ENCODE data around the gene PLEKHB1.

DNA sequence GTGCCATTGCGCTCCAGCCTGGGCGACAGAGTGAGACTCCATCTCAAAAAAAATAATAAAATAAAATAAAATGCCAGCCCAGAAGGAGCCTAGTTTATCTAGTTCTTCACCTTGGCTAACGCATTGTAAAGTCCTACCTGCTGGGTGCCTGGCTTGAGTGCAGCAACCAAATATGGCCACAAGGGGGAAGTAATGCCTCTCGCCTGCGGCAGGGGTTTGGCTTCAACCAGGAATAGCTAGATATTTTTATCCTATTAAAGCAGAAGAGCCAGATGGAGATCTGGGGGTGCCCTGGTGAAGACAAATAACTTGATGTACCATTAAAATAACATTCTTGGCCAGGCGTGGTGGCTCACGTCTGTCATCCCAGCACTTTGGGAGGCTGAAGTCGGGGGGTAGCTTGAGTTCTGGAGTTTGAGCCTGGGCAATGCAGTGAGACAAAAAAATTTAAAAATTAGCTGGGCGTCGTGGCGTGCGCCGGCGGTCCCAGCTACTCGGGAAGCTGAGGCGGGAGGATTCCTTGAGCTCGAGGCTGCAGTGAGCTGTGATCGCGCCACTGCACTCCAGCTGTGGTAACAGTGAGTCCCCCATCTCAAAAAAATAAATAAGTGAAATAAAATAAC is 20.6 kb upstream of the PLEKHB1 start:
- TF ChIP-seq POLR2AphosphoS5 (IDR thresholded peaks at IDR 0.05) (peak in 1 of 3 donors; percentile 52), POLR2A (IDR thresholded peaks at IDR 0.05) (no peak)
